H9 (cell line): ENCODE results near the gene NCF2. TPM values are rescaled to one million over a fixed set of nuclear protein-coding genes. Genes with fewer than 3 reads are reported as not detected.

Experiments used
- DNase-seq: peaks from one replicate; pipeline ENCODE4 v3.0.0-alpha.2; 2017
- H2AFZ ChIP-seq: one replicate; pipeline ENCODE4 v1.6.1; 2013; ENCODE audit warnings: mild to moderate bottlenecking, low read length, control low read depth, moderate library complexity
- H2AK5ac ChIP-seq: 2 replicates; pipeline ENCODE4 v1.6.1; 2013; ENCODE audit warnings: low read length, control low read depth, mixed read lengths; ENCODE audit not compliant: insufficient read length
- H2BK120ac ChIP-seq: one replicate; pipeline ENCODE4 v1.6.1; 2013; ENCODE audit warnings: low read depth, mild to moderate bottlenecking, low read length, control low read depth, inconsistent platforms; ENCODE audit not compliant: poor library complexity, severe bottlenecking
- H2BK12ac ChIP-seq: 2 replicates; pipeline ENCODE4 v1.6.1; 2013; ENCODE audit warnings: low read length, control low read depth, mixed read lengths, low read depth; ENCODE audit not compliant: insufficient read length
- H2BK15ac ChIP-seq: 2 replicates; pipeline ENCODE4 v1.6.1; 2013; ENCODE audit warnings: low read depth, low read length, control low read depth
- H2BK20ac ChIP-seq: one replicate; pipeline ENCODE4 v1.6.1; 2013; ENCODE audit warnings: low read depth, mild to moderate bottlenecking, low read length, control low read depth, inconsistent platforms; ENCODE audit not compliant: poor library complexity, severe bottlenecking
- H2BK5ac ChIP-seq: 2 replicates; pipeline ENCODE4 v1.6.1; 2013; ENCODE audit warnings: low read length, control low read depth, mixed read lengths; ENCODE audit not compliant: insufficient read length
- H3K14ac ChIP-seq: 2 replicates; pipeline ENCODE4 v1.6.1; 2013; ENCODE audit warnings: low read length, control low read depth; ENCODE audit not compliant: insufficient read depth
- H3K18ac ChIP-seq: 2 replicates; pipeline ENCODE4 v1.6.1; 2013; ENCODE audit warnings: low read depth, mild to moderate bottlenecking, mixed read lengths, low read length, control low read depth; ENCODE audit not compliant: insufficient read length
- H3K23ac ChIP-seq: 2 replicates; pipeline ENCODE4 v1.6.1; 2013; ENCODE audit warnings: low read length, control low read depth, mixed read lengths, low read depth; ENCODE audit not compliant: insufficient read length
- H3K23me2 ChIP-seq: 2 replicates; pipeline ENCODE4 v1.6.1; 2013; ENCODE audit warnings: low read depth, mild to moderate bottlenecking, mixed read lengths, low read length, control low read depth; ENCODE audit not compliant: insufficient read length, poor library complexity, severe bottlenecking
- H3K27ac ChIP-seq: 2 replicates; pipeline ENCODE4 v1.5.1; 2013; ENCODE audit warnings: low read length, control low read depth, mixed read lengths, low read depth; ENCODE audit not compliant: insufficient read length
- H3K27me3 ChIP-seq: 2 replicates; pipeline ENCODE4 v1.6.1; 2013; ENCODE audit warnings: low read length, control low read depth, inconsistent platforms; ENCODE audit not compliant: insufficient read depth
- H3K4ac ChIP-seq: 2 replicates; pipeline ENCODE4 v1.6.1; 2013; ENCODE audit warnings: low read depth, mild to moderate bottlenecking, control low read depth, inconsistent platforms, low read length, moderate library complexity
- H3K4me1 ChIP-seq: 2 replicates; pipeline ENCODE4 v1.6.1; 2013; ENCODE audit warnings: low read length, control low read depth, inconsistent platforms; ENCODE audit not compliant: insufficient read depth
- H3K4me2 ChIP-seq: 2 replicates; pipeline ENCODE4 v1.6.1; 2013; ENCODE audit warnings: low read length, control low read depth, mixed read lengths; ENCODE audit not compliant: insufficient read length, insufficient read depth
- H3K56ac ChIP-seq: 2 replicates; pipeline ENCODE4 v1.6.1; 2013; ENCODE audit warnings: low read depth, mild to moderate bottlenecking, mixed read lengths, low read length, control low read depth; ENCODE audit not compliant: insufficient read length
- H3K79me1 ChIP-seq: 2 replicates; pipeline ENCODE4 v1.6.1; 2013; ENCODE audit warnings: low read depth, mild to moderate bottlenecking, moderate library complexity, low read length, control low read depth, inconsistent platforms; ENCODE audit not compliant: insufficient read depth, poor library complexity, severe bottlenecking
- H3K79me2 ChIP-seq: 2 replicates; pipeline ENCODE4 v1.6.1; 2013; ENCODE audit warnings: low read length, control low read depth, inconsistent platforms; ENCODE audit not compliant: insufficient read depth
- H3K9ac ChIP-seq: 2 replicates; pipeline ENCODE4 v1.6.1; 2013; ENCODE audit warnings: low read length, control low read depth, mixed read lengths; ENCODE audit not compliant: insufficient read length; ENCODE audit errors: extremely low read depth
- H3K9me3 ChIP-seq: one replicate; pipeline ENCODE4 v1.6.1; 2013; ENCODE audit warnings: low read depth, low read length, inconsistent platforms; ENCODE audit not compliant: control insufficient read depth
- H3T11ph ChIP-seq: one replicate; pipeline ENCODE4 v1.6.1; 2013; ENCODE audit warnings: mild to moderate bottlenecking, low read length, control low read depth, inconsistent platforms
- H4K20me1 ChIP-seq: one replicate; pipeline ENCODE4 v1.6.1; 2013; ENCODE audit not compliant: control insufficient read depth, insufficient read length, insufficient read depth
- H4K5ac ChIP-seq: 2 replicates; pipeline ENCODE4 v1.6.1; 2013; ENCODE audit warnings: low read depth, mild to moderate bottlenecking, mixed read lengths, low read length, control low read depth; ENCODE audit not compliant: insufficient read length
- H4K8ac ChIP-seq: replicated peaks from 2 replicates; pipeline ENCODE4 v1.6.1; 2013; ENCODE audit warnings: low read length, control low read depth, mixed read lengths, low read depth; ENCODE audit not compliant: insufficient read length
- H4K91ac ChIP-seq: 2 replicates; pipeline ENCODE4 v1.6.1; 2013; ENCODE audit warnings: low read depth, mild to moderate bottlenecking, moderate library complexity, mixed read lengths, low read length, control low read depth; ENCODE audit not compliant: insufficient read length
- H3K27ac Mint-ChIP-seq, 3 experiments: 2 replicates in 2 of 3; 3 replicates in 1 of 3; pipeline ENCODE4 v1.8.0; 2020 to 2021; ENCODE audit warnings: mixed read lengths in 3 of 3, mild to moderate bottlenecking in 1 of 3, moderate library complexity in 1 of 3
- H3K27me3 Mint-ChIP-seq: 2 replicates; pipeline ENCODE4 v1.8.0; 2021; ENCODE audit warnings: low read depth, mild to moderate bottlenecking, moderate library complexity, mixed read lengths
- H3K36me3 Mint-ChIP-seq, 3 experiments: 2 replicates in 2 of 3; 3 replicates in 1 of 3; pipeline ENCODE4 v1.8.0; 2020 to 2021; ENCODE audit warnings: low read depth in 3 of 3, mixed read lengths in 3 of 3; ENCODE audit not compliant: insufficient read depth in 1 of 3
- H3K4me1 Mint-ChIP-seq, 2 experiments: 2 replicates each; pipeline ENCODE4 v1.8.0; 2020; ENCODE audit warnings: mixed read lengths in 2 of 2
- H3K4me3 Mint-ChIP-seq, 2 experiments: 2 replicates in 1 of 2; 3 replicates in 1 of 2; pipeline ENCODE4 v1.8.0; 2020 to 2021; ENCODE audit warnings: mild to moderate bottlenecking in 2 of 2, mixed read lengths in 2 of 2, moderate library complexity in 1 of 2
- H3K9me3 Mint-ChIP-seq, 2 experiments: 2 replicates in 1 of 2; 3 replicates in 1 of 2; pipeline ENCODE4 v1.8.0; 2020; ENCODE audit warnings: mild to moderate bottlenecking in 2 of 2, mixed read lengths in 2 of 2, moderate library complexity in 1 of 2
- CTCF ChIP-seq: fragments of 200-600 bp; sonication (generic); conservative IDR thresholded peaks from 3 replicates; pipeline ENCODE4 v1.8.0; 2021; ENCODE audit warnings: antibody characterized with exemption, mild to moderate bottlenecking
- WGBS: extraction: QIAGEN DNeasy Blood & Tissue Kit; methylation state at CpG from one replicate; pipeline ENCODE4 v1.1.7; 2013; ENCODE audit warnings: missing lambda C conversion rate, low lambda C conversion rate, mixed read lengths; ENCODE audit not compliant: insufficient read length; ENCODE audit errors: extremely low coverage; 5-methylcytosine and 5-hydroxymethylcytosine counted together
- total RNA-seq: library from RNA; stranded (reverse); gene quantifications from 2 replicates; pipeline ENCODE4 v1.2.1, GENCODE V29; 2021

NCF2 gene
- total RNA-seq, 1 experiment from 2014 or later: not detected

- Histone ChIP-seq H3K4me2 (no peak overlapping the region), H3K27ac (no peak overlapping the region), H3K9ac (no peak overlapping the region), H4K5ac (no peak overlapping the region), H2AFZ (no peak overlapping the region), H3K79me2 (no peaks in the 10 kb centered on the region), H2BK20ac (no peak overlapping the region), H3K23me2 (no peaks in the 10 kb centered on the region), H3K4me1 (no peaks in the 10 kb centered on the region), H3K9me3 (no peaks in the 10 kb centered on the region), H3K27me3 (no peaks in the 10 kb centered on the region), H4K8ac (no peak overlapping the region), H3K79me1 (no peaks in the 10 kb centered on the region), H2BK5ac (no peak overlapping the region), H3T11ph (no peak overlapping the region), H2BK15ac (no peak overlapping the region), H3K56ac (no peak overlapping the region), H3K14ac (no peak overlapping the region), H3K23ac (no peak overlapping the region), H4K91ac (no peak overlapping the region), H2BK12ac (no peak overlapping the region), H3K4ac (no peak overlapping the region), H4K20me1 (no peaks in the 10 kb centered on the region), H2AK5ac (no peak overlapping the region), H3K18ac (no peak overlapping the region), H2BK120ac (no peak overlapping the region)
- Mint-ChIP-seq H3K27me3 (no peaks in the 10 kb centered on the region), H3K4me1 (no peaks in the 10 kb centered on the region), H3K9me3 (no peaks in the 10 kb centered on the region), H3K27ac (no peak overlapping the region), H3K36me3 (peaks cover 2 to 59% (median 53%) of the 10 kb centered on the region in 3 experiments; a peak in 6 of 7 replicates), H3K4me3 (no peak overlapping the region)
- no peak for TF ChIP-seq CTCF
- WGBS: no CpG with 5 or more reads among the region's 3 CpGs
- DNase-seq: no peak
These were observed 61.7 kb downstream of the NCF2 start for GRCh38 chr1:183528577-183528976.
